Measurements from ENCODE around the gene SINHCAF. TPM values are rescaled to one million over a fixed set of nuclear protein-coding genes. Genes with fewer than 3 reads are reported as not detected.

Gene SINHCAF
- total RNA-seq, 3 donors from 2014 or later, result 46.8 to 79.2 (median 71.9) TPM

DNA sequence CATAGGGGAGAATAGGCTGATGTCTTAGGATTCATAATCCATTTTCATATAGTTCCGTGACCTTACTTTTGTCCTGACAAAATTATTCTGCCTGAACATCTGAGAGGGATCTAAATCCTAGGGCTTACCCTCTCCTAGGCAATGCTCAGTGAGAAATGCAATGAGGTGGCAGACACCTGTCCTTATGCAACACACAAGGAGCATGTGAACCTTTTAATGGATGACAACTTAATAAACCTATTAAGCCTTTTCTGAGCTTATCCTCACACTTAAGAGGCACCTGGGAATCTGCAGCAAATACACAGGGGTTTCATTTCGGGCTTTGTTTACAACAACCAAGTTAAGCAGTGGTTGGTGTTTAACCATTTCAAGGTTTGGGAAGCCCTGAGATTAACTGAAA is 24.6 kb downstream of the SINHCAF start:
- intact Hi-C loops (cut with DNase I, micrococcal nuclease), result no loop called here
- Histone ChIP-seq H3K4me1 (ENCODE audit: low read depth) (peaks cover 8% of the 10 kb centered on the region), H3K4me3 (no peak overlapping the region), H3K9me3 (no peaks in the 10 kb centered on the region), H3K36me3 (ENCODE audit: low read depth) (no peaks in the 10 kb centered on the region)
- no peak for ATAC-seq
- no peak for DNase-seq
- TF ChIP-seq CTCF (IDR thresholded peaks at IDR 0.05), result no peak

DNA sequence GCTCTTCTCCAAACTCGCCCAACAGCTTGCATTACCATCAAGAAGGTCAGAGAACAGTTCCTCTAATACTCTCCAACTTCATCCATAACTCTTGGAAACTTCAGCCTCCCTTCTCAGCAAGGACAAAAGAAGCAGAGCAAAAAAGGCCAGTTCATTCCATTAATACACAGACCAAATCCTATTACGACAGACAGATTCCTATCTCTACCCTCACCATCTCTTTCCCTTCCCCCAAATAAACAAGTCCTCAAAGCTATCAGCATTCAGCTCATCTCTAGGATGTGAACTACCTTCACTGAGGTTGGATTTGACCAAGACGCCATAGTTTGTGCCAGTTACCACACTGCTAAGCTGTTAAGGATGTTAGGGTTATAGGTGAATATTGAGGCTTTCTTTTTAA is 25.2 kb downstream of the SINHCAF start:
- Histone ChIP-seq H3K4me1 (ENCODE audit: low read depth) (peaks cover 5% of the 10 kb centered on the region), H3K4me3 (no peak overlapping the region), H3K9me3 (no peaks in the 10 kb centered on the region), H3K36me3 (ENCODE audit: low read depth) (no peaks in the 10 kb centered on the region)
- ATAC-seq (no peak), DNase-seq (no peak)
- intact Hi-C loops (cut with DNase I, micrococcal nuclease), result no loop called here
- TF ChIP-seq CTCF (IDR thresholded peaks at IDR 0.05), result no peak

DNA sequence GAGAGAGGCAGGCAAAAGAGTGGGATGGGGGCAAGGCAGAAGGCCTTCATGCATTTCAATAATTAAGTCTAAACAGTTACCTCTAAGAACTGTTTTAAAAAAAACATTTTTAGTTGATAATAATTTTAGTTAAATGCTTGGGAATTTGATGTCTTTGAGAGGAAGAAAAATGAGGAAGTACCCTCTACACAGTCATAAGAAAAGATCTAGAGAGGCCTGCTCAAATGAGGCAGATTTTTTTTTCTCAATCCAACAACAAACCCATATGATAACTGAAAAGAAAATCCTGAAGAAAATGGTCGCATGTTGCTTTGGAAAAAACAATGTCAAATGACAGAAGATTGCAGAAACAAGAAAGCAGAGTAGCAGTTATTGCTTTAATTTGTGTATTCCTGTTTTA is 25.6 kb downstream of the SINHCAF start:
- H3K36me3 ChIP-seq (ENCODE audit: low read depth), result no peaks in the 10 kb centered on the region
- peaks cover under 1% of the 10 kb centered on the region for H3K4me1 ChIP-seq (ENCODE audit: low read depth)
- TF ChIP-seq CTCF (IDR thresholded peaks at IDR 0.05), result no peak
- H3K4me3 ChIP-seq, result no peak overlapping the region
- H3K9me3 ChIP-seq, result no peaks in the 10 kb centered on the region
- DNase-seq, result no peak
- intact Hi-C loops (cut with DNase I, micrococcal nuclease), result no loop called here
- no peak for ATAC-seq

GRCh38 chr12:31298922-31299321 is 27.0 kb downstream of the SINHCAF start:
- H3K36me3 ChIP-seq (ENCODE audit: low read depth), result no peaks in the 10 kb centered on the region
- TF ChIP-seq CTCF (IDR thresholded peaks at IDR 0.05), result no peak
- H3K4me3 ChIP-seq, result no peak overlapping the region
- DNase-seq (no peak), ATAC-seq (no peak)
- intact Hi-C loops (cut with DNase I, micrococcal nuclease), result no loop called here
- H3K4me1 ChIP-seq (ENCODE audit: low read depth), result no peaks in the 10 kb centered on the region
- H3K9me3 ChIP-seq, result no peaks in the 10 kb centered on the region

GRCh38 chr12:31298515-31298910 is 27.4 kb downstream of the SINHCAF start:
- Histone ChIP-seq H3K4me1 (ENCODE audit: low read depth) (no peaks in the 10 kb centered on the region), H3K36me3 (ENCODE audit: low read depth) (no peaks in the 10 kb centered on the region), H3K4me3 (no peak overlapping the region), H3K9me3 (no peaks in the 10 kb centered on the region)
- ATAC-seq, result no peak
- intact Hi-C loops (cut with DNase I, micrococcal nuclease), result no loop called here
- TF ChIP-seq CTCF (IDR thresholded peaks at IDR 0.05), result no peak
- DNase-seq, result no peak
